GM12892 (cell line): ENCODE measurements around the gene PAK6.
A peak's percentile ranks its signal among the peaks of the same experiment; 100 is the strongest.

ENCODE experiments used
- DNase-seq: peaks from one replicate; pipeline ENCODE4 v3.0.0; 2011; ENCODE audit not compliant: insufficient read length
- FAIRE-seq: peaks from 2 replicates; lab custom pipeline; 2011; peaks lifted over from hg19 to GRCh38; lab: Jason Lieb, UNC
- POLR2A ChIP-seq: IDR thresholded peaks from 2 replicates; pipeline ENCODE4 v1.6.1; 2011; ENCODE audit warnings: low read depth, low read length, control low read depth
- POLR2AphosphoS5 ChIP-seq: IDR thresholded peaks from 2 replicates; pipeline ENCODE4 v1.6.1; 2011; ENCODE audit warnings: low read depth, low read length, control low read depth
- TAF1 ChIP-seq: IDR thresholded peaks from 2 replicates; pipeline ENCODE4 v1.6.1; 2011; ENCODE audit warnings: low read depth, mild to moderate bottlenecking, control low read depth, low read length, borderline replicate concordance

The PAK6 gene

GRCh38 chr15:40251486-40252140 lies 12.8 kb downstream of the PAK6 start:
- TF ChIP-seq POLR2A (no peak), TAF1 (no peak), POLR2AphosphoS5 (no peak)
- FAIRE-seq = no peak

GRCh38 chr15:40252141-40252437 lies 13.2 kb downstream of the PAK6 start:
- DNase-seq = no peak
- FAIRE-seq = no peak

More at GRCh38 chr15:40251486-40252140, 12.8 kb downstream of the PAK6 start:
- no peak for DNase-seq

GRCh38 chr15:40252438-40253166 lies 13.7 kb downstream of the PAK6 start:
- FAIRE-seq (peak; percentile 27), DNase-seq (peak; percentile 60)
- TF ChIP-seq POLR2A (no peak; the same call in 1 of the 2 replicates), TAF1 (no peak), POLR2AphosphoS5 (no peak)

More at GRCh38 chr15:40252141-40252437, 13.2 kb downstream of the PAK6 start:
- TF ChIP-seq POLR2A (no peak), TAF1 (no peak), POLR2AphosphoS5 (no peak)

- FAIRE-seq = peak; percentile 14
Measured at GRCh38 chr15:40253167-40253790, 14.4 kb downstream of the PAK6 start.

GRCh38 chr15:40254452-40254851 lies 15.6 kb downstream of the PAK6 start:
- DNase-seq = no peak
- no peak for FAIRE-seq
- TF ChIP-seq POLR2A = no peak
- TF ChIP-seq TAF1 = no peak
- no peak for TF ChIP-seq POLR2AphosphoS5

More at GRCh38 chr15:40253167-40253790, 14.4 kb downstream of the PAK6 start:
- TF ChIP-seq POLR2A (no peak), TAF1 (no peak), POLR2AphosphoS5 (no peak)
- DNase-seq = no peak

- FAIRE-seq (no peak), DNase-seq (no peak)
- TF ChIP-seq TAF1 (no peak), POLR2A (no peak), POLR2AphosphoS5 (no peak)
Measured at GRCh38 chr15:40255033-40255432, 16.2 kb downstream of the PAK6 start.

GRCh38 chr15:40256638-40257235 lies 17.9 kb downstream of the PAK6 start:
- FAIRE-seq = peak; percentile 24
- no peak for DNase-seq
- TF ChIP-seq POLR2AphosphoS5 (no peak), TAF1 (no peak), POLR2A (no peak)

GRCh38 chr15:40257656-40258450 lies 19.0 kb downstream of the PAK6 start:
- FAIRE-seq = peak; percentile 64
- no peak for DNase-seq
- TF ChIP-seq POLR2AphosphoS5 = no peak
- TF ChIP-seq POLR2A = no peak
- no peak for TF ChIP-seq TAF1

- DNase-seq (no peak), FAIRE-seq (no peak)
- TF ChIP-seq TAF1 (no peak), POLR2A (no peak), POLR2AphosphoS5 (no peak)
Measured at GRCh38 chr15:40258544-40258943, 19.7 kb downstream of the PAK6 start.

GRCh38 chr15:40259021-40259420 lies 20.2 kb downstream of the PAK6 start:
- no peak for TF ChIP-seq POLR2A
- FAIRE-seq (no peak), DNase-seq (no peak)
